ENCODE results near the gene UBE2F. TPM values are rescaled to one million over a fixed set of nuclear protein-coding genes. Genes with fewer than 3 reads are reported as not detected.

Gene UBE2F
- total and polyA plus RNA-seq, 9 of the 15 experiments (the other 6 are each of a cell fraction or from before 2014, with no cell fraction given) = 18.1 to 88.1 (median 53.0) TPM

DNA sequence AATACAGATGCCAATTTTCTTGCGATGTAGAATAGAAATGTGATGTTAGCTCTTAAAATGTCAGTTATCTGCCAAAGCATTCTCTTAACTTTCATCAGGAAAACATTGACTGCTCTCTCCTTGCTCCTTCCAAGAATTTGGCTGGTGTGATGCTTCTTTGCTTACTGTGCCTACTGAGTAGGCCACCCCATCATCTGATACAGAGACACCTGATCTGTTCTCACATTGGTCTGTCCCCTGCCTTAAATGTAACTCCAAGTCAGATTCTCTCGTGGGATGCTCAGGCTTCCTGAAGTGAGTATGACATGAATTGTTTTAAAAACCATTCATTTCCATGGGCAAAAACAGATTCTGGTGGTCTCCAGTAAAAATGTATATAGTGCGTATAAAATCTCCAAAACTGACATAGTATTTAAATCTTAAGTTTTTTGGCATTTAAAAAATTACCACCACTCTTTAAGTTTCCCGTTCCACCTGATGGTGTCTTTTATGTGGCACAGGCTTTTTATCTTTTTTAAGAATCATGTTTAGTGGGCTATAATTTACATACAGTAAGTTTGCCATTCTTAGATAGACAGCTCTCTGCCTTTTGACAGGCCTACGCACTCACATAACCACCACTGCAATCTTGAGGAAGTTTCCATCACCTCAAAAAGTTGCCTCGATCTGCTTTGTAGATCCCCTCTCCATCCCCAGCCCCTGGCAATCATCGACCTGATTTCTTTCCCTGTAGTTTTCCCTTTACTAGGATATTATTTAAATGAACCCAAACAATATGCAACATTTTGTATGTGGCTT is 36.6 kb downstream of the UBE2F start:
- H3K4me1 ChIP-seq (replicated peaks in 1 of 2; ENCODE audit: control insufficient read depth in 2 of 2, insufficient read depth in 2 of 2, low read length in 2 of 2) = no peaks in the 10 kb centered on the region
- peaks cover 20% of the 10 kb centered on the region; the same call in 2 of the 3 replicates for H3K79me2 ChIP-seq (ENCODE audit: control insufficient read depth, insufficient read depth, low read length)
- intact Hi-C loops (cut with micrococcal nuclease) = no loop called here
- TF ChIP-seq ZNF133 (CRISPR knock-in tag; IDR thresholded peaks at IDR 0.05) (no peak), KDM4B (IDR thresholded peaks at IDR 0.05; ENCODE audit: borderline replicate concordance in 2 of 2, low read depth in 1 of 2) (no peak), NONO (IDR thresholded peaks at IDR 0.05; ENCODE audit: low read depth in 2 of 2, low read length in 1 of 2) (no peak), PHF8 (IDR thresholded peaks at IDR 0.05; ENCODE audit: borderline replicate concordance, low read length) (no peak), U2AF2 (optimal IDR thresholded peaks at IDR 0.05; ENCODE audit: low read depth, low read length) (no peak), U2AF1 (optimal IDR thresholded peaks at IDR 0.05; ENCODE audit: low read depth, low read length) (no peak), EZH2 (IDR thresholded peaks at IDR 0.05; ENCODE audit: borderline replicate concordance, low read depth, low read length) (no peak), NCOR1 (IDR thresholded peaks at IDR 0.05) (no peak), ZNF41 (CRISPR knock-in tag; conservative IDR thresholded peaks at IDR 0.05) (no peak), TSC22D4 (tag; IDR thresholded peaks at IDR 0.05) (no peak), SIX5 (IDR thresholded peaks at IDR 0.05; ENCODE audit: borderline replicate concordance in 1 of 2, insufficient read depth in 1 of 2, low read depth in 1 of 2, low read length in 2 of 2) (no peak), CREBBP (IDR thresholded peaks at IDR 0.05; ENCODE audit: low read depth, low read length) (no peak), ZNF589 (CRISPR knock-in tag; IDR thresholded peaks at IDR 0.05; ENCODE audit: low read depth) (no peak)
- TF ChIP-seq, protein P1, sequence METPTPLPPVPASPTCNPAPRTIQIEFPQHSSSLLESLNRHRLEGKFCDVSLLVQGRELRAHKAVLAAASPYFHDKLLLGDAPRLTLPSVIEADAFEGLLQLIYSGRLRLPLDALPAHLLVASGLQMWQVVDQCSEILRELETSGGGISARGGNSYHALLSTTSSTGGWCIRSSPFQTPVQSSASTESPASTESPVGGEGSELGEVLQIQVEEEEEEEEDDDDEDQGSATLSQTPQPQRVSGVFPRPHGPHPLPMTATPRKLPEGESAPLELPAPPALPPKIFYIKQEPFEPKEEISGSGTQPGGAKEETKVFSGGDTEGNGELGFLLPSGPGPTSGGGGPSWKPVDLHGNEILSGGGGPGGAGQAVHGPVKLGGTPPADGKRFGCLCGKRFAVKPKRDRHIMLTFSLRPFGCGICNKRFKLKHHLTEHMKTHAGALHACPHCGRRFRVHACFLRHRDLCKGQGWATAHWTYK (CRISPR knock-in tag; IDR thresholded peaks at IDR 0.05) = no peak
- TF ChIP-seq, protein P2, sequence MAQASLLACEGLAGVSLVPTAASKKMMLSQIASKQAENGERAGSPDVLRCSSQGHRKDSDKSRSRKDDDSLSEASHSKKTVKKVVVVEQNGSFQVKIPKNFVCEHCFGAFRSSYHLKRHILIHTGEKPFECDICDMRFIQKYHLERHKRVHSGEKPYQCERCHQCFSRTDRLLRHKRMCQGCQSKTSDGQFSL (CRISPR knock-in tag; IDR thresholded peaks at IDR 0.05) = no peak
- TF ChIP-seq, protein P2 (tag; IDR thresholded peaks at IDR 0.05) = no peak
- H3K9me1 ChIP-seq (ENCODE audit: control insufficient read depth, insufficient read depth, low read length) = no peaks in the 10 kb centered on the region
- H3K27ac ChIP-seq (ENCODE audit: extremely low read depth, low read depth, low read length) = no peak overlapping the region
- H3K4me2 ChIP-seq (ENCODE audit: insufficient read depth, low read length) = no peak overlapping the region
- ChIA-PET POLR2A (interaction anchor here (0.6 kb wide), 1 partner anchor 9 kb away, joined by 3 read pairs; no protein-coding TSS in a partner anchor), CTCF (ENCODE audit: low intra/inter-chr PET ratio) (no interaction called here)
- no peak for FAIRE-seq
- WGBS (ENCODE audit: insufficient coverage, low coverage, missing lambda C conversion rate) = 79% methylated on average over 7 of the region's 7 CpGs
- no peak overlapping the region for H2AFZ ChIP-seq (ENCODE audit: low read depth, low read length)
- no peak for DNase-seq (ENCODE audit: extremely low read depth in 1 of 4, low spot score in 3 of 4)
- H4K20me1 ChIP-seq (replicated peaks; ENCODE audit: control insufficient read depth, insufficient read depth, low read length) = no peaks in the 10 kb centered on the region
- no TSS peak for BruUV-seq (replicated peaks)
- in situ Hi-C loops (cut with MboI) = no loop called here
- no peak overlapping the region for H3K9ac ChIP-seq (ENCODE audit: insufficient read depth in 1 of 2, low read depth in 2 of 2, low read length in 2 of 2)
- H3K27me3 ChIP-seq (ENCODE audit: control insufficient read depth in 2 of 2, insufficient read depth in 2 of 2, low read length in 2 of 2) = no peaks in the 10 kb centered on the region
- peaks cover 14% of the 10 kb centered on the region; the same call in 2 of the 3 replicates for H3K36me3 ChIP-seq (ENCODE audit: control insufficient read depth, insufficient read depth, low read length)
- H3K4me3 ChIP-seq = no peak overlapping the region
- no peak for ATAC-seq
- no peaks in the 10 kb centered on the region for H3K9me3 ChIP-seq (replicated peaks; ENCODE audit: control insufficient read depth, insufficient read depth, low read depth, low read length)

Data from K562 (cell line).